Stimulated activated CD8-positive, alpha-beta memory T cell treated with anti-CD3 and anti-CD28 coated beads, Interleukin-15, amount 100 ng/mL, for 24 hours (primary cell): Measurements from ENCODE around the gene TUBB4A.
"Not testable (repeated sequence)": the region's sequence is repeated elsewhere in the genome, so short reads cannot be mapped to it uniquely, and the experiment has no call there.

Source experiments
- DNase-seq: peaks from one replicate; pipeline ENCODE4 v3.0.0-alpha.2; 2020; ENCODE audit warnings: low read depth

The TUBB4A gene

DNA sequence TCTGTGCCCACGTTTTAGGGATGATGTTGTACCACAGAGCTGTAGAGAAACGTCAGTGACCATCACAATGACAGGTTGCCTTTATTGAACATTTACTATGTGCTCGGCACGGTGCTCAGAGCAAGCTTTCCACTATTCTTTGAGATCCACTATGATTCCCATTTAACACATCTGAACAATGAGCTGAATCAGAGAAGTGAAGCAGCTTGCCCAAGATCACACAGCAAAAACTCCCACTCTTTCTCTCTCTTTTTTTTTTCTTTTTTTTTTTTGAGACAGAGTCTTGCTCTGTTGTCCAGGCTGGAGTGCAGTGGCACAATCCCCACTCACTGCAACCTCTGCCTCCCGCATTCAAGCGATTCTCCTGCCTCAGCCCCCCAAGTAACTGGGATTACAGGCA is 20.6 kb upstream of the TUBB4A start:
- DNase-seq, result no peak

DNA sequence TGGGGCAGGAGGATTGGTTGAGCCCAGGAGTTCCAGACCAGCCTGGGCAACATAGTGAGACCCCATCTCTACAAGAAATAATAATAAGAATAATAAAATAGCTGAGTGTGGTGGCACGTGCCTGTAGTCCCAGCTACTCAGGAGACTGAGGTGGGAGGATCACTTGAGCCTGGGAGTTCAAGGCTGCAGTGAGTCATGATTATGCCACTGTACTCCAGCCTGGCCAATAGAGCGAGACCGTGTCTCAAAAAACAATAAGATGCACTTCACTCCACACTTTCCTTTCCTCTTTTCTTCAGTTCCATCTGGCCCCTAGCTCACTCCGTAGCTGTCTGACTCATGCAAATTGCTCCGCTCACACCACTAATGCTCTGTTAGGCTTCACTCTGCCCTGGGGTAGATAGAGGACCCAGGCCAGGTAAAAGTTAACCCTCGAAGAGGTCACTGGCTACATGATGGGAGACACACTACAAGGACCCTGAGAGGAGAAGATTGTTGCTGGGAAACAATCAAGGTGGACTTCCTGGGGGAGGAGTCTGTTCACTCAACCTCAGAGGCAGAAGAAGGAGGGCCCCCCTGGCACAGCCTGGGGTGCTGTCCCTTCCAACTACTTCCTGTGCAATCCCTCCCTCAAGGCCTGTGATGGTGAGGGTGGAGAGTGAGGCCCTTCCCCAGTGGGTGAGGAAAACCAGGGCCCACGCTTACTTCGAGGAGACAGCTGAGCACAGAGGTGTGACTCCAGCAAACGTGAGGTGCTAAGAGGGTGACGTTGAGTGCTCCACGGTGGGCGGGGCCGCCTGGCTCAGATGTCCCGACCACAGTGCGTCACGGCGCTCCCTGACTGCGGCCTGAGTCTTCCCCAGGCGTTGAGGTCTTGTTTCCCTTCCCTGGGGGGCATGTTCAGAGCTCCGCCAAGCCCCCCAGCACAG is 19.9 kb upstream of the TUBB4A start:
- DNase-seq, result no peak

DNA sequence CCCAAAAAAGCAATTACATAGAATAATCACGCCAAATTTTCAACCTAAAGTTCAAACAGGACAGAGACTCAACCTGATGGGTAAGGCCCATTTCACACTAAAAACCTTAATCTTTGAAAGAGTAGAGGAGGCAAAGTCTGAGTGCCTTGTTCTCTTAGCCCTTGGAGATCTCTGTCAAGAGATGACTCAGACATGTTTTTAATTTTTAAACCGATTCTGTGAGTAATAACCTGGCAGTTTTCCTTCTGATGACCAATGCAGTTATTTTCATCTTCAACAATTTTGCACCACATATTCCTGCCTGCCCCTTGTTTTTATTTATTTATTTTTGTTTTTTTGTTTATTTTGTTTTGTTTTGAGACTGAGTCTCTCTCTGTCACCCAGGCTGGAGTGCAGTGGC is 17.2 kb upstream of the TUBB4A start:
- no peak for DNase-seq

DNA sequence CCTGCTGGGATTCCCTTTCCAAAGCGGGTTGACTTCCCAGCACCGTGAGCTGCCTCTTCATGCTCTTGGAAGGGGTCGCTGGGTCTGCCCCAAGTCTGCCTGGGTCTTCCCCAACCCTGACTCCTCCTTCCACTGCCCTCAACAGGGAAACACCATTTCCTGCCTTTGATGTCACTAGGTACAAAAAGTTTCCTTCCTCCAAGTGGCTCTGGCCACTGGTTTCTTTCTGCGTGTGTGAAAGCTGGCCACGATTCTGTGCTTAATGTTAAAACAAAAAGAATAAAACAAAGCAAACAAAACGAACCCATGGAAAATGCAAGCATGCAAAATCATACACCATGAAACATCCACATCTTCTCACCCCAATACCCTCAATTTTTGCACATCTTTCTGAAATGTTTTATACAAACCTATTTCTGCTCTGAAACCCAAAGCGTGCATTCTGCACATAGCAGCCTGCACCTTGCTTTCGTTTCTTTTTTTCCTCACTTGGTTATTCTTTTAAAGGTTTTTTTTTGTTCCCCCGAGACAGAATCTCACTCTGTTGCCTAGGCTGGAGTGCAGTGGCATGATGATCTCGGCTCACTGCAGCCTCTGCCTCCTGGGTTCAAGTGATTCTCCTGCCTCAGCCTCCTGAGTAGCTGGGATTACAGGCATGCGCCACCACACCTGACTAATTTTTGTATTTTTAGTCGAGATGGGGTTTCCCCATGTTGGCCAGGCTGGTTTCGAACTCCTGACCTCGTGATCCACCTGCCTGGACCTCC is 16.2 kb upstream of the TUBB4A start:
- no peak for DNase-seq

DNA sequence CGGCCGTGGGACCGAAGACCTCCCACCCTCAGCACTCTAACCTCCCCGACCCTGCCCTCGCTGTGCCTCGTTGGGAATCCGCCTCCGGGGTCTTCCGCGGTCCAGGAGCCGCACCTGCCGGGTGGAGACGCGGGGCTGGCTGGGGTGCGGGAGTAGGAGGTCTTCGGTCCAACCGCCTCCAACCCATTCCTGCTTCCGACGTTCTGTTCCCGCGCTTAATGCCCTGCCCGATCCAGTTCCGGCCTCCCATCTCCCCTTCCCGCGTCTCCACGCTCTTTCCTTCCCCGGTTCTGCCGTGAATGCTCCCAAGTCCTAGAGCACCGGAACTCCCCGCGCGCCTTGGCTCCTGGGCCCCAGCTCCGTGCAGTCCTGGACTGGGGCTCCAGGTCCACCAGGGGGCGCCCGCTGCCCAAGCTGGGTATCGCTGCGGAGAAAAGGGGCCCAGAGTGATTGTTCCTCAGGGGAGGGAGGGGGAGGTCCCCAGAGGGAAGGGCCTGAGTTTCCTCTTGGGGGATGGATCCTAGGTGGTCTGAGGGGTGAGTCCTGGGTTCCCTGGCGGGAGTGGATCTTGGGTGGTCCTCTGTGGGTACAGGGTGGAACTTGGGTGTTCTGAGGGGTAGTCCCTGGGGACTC is 14.7 kb upstream of the TUBB4A start:
- peak; percentile 94 for DNase-seq

DNA sequence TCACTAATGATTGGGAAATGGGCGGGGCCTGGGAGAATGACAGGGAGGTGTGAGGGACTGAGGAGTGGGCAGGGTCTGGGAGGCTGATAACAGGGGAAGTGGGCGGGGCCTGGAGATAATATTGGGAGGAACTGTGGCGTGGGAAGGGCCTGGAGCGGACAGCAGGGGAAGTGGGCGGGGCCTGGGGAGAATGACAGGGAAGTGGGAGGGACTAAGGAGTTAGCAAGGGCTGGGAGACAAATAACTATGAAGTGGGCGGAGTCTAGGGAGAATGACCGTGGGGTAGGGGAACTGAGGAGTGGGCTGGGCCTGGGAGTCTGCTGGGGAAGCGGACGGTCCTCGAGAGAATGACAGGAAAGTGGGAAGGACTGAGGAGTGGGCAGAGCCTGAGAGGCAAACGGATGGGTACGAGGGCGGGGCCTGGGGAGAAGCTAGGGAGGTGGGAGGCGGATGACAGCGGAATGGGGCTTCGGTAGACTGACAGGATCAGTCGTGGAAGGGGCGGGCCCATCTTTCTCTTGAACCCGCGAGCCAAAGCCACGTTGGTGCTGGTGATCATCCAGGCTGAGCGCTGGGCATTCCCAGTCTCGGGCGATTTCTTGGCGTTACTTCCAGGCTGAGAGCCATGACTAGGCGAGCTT is 14.0 kb upstream of the TUBB4A start:
- peak; percentile 52 for DNase-seq

DNA sequence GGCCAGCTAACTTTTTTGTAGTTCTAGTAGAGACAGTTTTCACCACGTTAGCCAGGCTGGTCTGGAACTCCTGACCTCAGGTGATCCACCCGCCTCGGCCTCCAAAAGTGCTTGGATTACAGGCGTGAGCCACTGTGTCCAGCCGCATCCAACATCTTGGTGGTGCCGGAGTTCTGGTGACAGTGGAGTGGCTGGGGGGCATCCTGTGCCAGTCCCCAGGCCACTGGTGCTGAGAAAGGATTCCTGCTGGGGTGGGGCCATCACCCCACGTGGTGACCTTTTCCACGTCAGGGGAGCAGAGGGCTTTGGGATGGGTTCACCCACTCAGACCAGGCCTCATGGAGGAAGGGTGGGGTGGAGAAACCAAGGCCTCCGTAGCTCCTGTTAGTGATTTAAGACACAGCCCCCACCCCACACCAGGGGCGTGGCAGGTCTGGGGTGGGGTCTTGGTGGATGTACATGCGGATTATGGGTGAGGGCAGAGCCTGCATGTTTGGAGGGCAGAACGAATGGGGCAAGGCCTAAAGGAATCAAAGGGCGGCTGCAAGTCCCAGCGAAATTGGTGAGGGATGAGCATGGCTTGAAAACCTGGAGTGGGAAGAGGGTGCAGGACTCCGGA is 12.9 kb upstream of the TUBB4A start:
- no peak for DNase-seq

DNA sequence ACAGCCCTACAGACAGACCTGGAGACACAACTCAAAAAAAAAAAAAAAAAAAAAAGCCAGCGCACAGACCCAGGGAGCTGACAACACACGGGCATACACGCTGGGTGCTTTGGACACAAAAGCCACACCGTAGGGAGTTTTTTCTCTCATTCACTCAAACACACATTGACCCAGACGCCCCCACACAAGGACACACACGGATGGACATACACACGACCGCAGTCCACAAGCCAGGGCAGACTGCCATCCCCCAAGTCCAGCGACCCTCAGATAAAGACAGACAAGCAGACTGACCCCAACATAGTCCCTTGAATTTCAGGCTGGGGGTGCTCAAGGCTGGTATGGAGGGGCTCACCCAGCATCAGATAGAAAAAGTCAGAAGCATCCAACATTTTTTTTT is 12.0 kb upstream of the TUBB4A start:
- no peak for DNase-seq

DNA sequence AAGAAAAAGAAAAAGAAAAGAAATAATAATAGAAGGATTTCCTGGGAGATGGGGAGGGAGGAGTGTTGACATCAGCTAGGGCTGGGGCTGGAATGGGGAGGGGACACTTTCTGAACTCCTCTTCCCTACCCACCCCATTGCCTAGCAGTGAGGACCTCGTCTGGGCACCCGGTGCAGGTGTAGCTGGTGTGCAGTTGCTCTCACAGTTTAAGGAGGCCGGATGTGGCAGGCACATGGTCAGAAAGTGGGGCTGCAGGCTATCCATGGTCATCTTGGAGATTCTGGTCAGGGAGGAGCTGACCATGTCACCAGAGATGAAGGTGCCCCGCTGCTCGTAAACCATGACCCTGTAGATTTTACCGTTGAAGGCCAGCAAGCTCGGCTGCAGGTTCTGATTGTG is 8.5 kb upstream of the TUBB4A start:
- DNase-seq, result no peak

DNA sequence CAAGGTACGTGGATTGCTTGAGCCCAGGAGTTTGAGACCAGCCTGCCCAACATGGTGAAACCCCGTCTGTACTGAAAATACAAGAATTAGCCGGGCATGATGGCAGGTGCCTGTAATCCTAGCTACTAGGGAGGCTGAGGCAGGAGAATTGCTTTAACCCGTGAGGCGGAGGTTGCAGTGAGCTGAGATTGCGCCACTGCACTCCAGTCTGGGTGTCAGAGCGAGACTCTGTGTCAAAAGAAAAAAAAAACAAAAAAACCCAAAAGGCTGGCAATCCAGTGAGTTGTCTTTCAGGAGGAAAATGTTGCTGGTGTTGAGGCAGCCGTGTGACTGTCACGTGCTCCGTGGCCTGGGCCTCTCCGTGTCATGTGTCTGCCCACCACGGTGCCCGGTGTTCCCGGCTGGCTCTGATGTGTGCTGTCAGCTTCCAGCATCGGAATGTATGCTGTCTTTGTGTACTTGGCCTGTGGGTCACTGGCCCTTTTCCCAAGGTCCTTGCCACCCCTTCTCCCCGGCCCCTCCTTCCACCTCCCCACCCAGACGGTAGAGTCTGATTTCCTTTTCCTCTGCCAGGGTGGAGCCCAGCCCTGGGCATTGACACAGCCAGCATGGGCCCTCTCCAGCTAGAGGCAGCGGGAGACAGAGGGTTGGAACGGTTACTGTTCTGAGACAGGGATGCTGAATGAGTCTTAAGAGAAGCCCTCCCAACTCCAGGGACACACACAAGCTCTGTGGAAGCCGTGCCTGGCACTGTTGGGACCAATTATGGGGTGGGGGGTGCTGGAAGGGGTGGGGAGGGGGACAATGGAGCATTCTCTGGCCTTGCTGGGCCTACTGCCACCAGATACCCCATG is 7.2 kb upstream of the TUBB4A start:
- no peak for DNase-seq

DNA sequence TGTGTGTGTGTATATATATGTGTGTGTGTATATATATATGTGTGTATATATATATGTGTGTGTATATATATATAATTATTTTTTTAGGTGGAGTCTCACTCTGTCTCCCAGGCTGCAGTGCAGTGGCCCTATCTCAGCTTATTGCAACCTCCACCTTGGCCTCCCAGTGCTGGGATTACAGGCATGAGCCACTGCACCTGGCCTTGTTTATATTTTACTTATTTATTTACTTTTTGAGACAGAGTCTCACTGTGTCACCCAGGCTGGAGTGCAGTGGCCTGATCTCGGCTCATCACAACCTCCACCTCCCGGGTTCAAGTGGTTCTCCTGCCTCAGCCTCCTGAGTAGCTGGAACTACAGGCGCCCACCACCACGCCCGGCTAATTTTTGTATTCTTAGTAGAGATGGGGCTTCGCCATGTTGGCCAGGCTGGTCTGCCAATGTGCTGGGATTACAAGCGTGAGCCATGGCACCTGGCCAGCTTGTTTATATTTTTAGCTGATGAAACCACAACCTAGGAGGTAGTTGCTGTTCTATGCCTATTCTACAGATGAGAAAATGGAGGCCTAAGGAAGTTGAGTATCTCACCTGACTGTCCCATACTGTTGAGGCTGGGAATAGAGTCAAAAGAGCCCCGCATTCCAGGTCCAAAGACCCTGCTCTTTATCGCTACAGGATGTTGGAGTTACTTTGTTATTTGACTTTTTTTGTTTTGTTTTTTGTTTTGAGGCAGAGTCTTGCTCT is 6.1 kb upstream of the TUBB4A start:
- not testable (repeated sequence) for DNase-seq

DNA sequence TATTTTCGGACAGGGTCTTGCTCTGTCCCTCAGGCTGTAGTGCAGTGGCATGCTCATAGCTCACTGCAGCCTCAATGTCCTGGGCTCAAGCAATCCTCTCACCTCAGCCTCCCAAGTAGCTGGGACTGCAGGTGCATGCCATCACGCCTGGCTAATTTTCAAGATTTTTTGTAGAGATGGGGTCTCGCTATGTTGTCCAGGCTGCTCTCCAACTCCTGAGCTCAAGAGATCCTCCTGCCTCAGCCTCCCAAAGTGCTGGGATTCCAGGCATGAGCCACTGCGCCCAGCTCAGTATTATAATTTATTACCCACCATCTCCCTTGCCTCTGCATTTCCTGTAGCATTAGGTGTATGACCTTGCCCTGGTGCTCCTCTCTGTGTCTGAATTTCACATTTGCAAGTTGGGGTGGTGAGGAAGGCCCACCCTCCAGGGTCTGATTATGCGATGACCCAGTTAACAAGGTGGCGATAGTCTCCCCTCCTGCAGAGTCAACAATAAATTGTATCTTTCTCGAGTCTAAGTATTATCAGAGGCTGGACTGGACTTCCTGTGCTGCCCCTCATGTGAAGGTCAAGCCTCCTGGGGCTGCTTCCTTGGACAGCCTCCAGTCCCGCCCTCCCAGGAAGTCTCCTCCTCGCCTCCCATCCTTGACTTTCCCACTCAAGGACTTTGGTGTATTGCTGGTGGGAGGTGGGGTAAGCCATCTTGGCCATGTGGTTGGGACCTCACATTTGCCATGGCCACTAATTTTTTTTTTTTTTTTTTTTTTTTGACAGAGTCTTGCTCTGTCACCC is 1.5 kb upstream of the TUBB4A start:
- no peak for DNase-seq

DNA sequence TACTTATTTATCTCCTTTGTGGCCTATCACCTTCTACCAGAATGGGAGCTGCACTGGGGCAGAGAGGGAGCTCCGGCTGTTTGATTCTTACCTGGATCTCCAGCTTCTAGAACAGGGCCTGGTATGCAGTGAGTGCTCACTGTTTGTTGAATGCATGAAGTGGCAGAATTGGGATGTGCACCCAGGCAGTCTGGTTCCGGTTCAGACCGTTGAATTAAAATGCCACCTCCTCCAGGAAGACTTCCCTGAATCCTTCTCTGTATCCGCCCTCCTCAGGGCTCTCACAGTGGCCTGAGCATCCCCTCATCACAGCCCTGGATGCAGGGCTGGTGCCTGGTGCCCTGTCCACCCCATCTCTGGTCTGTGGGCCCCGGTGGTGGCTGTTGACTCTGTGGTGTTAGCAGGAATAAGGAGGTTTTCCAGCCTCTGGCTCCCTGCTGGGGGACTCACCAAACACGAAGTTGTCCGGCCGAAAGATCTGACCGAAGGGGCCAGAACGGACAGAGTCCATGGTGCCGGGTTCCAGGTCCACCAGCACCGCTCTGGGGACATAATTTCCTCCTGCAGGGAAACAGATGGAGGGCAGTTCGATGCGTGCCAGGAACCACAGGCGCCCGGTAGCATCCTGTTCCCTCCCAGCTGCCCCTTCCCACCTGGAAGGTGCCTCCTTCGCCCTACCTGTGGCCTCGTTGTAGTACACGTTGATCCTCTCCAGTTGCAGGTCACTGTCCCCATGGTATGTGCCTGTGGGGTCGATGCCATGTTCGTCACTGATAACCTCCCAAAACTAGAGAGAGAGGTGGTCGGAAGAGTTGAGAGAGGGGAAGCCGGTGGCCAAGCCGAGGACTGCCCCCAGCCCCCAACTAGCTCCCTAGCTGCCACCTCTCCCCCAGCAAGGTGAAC is 1.0 kb downstream of the TUBB4A start:
- no peak for DNase-seq

DNA sequence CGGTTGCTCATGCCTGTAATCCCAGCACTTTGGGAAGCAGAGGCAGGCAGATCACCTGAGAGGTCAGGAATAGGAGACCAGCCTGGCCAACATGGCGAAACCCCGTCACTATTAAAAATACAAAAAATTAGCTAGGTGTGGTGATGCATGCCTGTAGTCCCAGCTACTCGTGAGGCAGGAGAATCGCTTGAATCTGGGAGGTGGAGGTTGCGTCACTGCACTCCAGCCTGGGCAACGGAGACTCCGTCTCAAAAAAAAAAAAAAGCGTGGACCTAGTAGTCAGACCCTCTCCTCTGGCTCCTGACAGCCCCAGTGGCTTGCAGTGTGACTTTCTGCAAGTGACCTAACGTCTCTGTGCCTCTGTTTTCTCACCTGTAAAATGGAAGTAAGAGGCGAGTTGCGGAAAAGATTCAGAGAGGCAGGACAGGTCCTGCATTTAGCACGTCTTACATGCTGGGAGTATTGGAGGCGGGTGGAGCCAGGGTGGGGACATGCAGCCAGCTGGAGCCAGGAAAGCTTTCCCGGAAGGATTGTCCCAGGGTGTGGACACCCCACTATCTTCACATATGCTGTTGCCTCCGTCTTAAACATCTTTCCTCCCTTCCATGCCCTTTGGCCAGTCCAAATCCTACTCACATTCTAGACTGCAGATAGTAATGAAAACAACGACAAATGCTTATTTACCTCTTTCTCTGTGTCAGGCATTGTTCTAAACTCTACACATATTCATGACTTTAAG is 2.9 kb downstream of the TUBB4A start:
- no peak for DNase-seq

DNA sequence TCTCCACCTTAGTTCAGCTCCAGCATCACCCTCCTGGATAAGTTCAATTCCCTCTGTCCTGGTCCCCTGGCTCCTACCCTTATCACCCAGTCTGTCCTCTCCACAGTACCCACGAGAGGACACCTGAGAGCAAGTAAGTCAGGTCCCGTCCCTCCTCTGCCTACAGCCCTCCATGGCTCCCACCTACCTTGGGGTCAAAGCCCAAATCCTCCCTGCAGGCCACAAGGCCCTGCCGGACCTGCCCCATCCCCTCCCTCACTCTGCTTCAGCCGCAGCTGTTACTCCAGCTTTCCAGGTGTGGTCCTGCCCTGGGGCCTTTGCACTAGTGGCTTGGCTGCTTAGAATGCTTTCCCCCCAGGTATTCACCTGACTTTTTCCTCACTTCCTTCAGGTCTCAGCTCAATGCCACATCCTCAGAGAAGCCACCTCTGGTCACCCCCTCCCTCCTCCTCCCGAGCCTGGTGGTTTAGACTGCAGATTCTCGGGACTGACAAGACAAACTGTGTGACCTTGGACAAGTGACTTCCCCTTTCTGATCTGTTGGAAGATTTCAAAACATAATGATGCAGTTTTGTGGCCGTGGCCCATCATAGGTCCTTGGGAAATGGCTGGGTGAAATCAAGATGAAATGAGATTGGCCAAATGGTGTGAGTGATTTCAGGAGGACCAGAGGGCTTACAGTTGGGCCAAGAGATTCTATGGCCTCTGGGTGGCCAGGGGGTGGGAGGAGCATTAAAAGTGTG is 3.6 kb downstream of the TUBB4A start:
- no peak for DNase-seq

DNA sequence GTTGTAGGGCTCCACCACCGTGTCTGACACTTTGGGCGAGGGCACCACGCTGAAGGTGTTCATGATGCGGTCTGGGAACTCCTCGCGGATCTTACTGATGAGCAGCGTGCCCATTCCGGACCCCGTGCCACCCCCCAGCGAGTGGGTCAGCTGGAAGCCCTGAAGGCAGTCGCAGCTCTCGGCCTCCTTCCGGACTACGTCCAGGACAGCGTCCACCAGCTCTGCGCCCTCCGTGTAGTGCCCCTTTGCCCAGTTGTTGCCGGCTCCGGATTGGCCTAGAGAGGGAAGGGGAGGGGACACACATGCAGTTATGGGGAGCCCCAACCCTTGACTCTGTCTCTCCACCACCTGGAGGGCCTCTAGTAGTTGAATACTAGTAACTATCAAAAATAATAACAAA is 6.2 kb downstream of the TUBB4A start:
- no peak for DNase-seq
